ENCODE data around the gene CDH4. TPM values are rescaled to one million over a fixed set of nuclear protein-coding genes. Genes with fewer than 3 reads are reported as not detected.

CDH4 gene
- total RNA-seq, 1 donor from 2014 or later, result 0.06 TPM

DNA sequence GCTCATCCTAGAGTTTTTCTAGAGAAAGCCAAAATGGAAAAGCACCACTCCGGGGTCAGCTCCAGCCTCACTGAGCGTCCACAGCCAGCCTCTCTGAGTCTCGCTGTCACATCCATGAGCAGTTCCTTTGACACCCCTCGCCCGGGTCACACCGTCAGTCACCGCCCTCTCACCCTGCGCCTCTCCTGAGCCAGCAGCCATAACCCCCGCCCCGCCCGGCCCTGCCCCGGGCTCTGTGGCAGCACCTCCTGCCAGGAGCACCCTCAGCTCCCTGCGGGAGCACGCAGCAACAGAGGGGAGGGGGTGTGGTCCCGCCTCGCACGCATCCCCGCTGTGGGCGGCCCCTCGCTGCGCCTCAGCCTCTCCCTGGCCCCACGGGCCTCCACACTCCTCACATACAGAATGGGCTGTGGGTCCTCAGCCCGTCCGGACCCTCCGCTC is 545.9 kb downstream of the CDH4 start:
- intact Hi-C loops (cut with DNase I), result no loop called here
- Histone ChIP-seq H3K9me3 (no peaks in the 10 kb centered on the region), H3K27ac (no peak overlapping the region), H3K27me3 (ENCODE audit: low read depth) (peaks cover 31% of the 10 kb centered on the region), H3K4me3 (no peak overlapping the region), H3K36me3 (no peaks in the 10 kb centered on the region), H3K4me1 (no peaks in the 10 kb centered on the region)
- ATAC-seq (no peak), DNase-seq (peak; percentile 28)
- TF ChIP-seq, protein P1, sequence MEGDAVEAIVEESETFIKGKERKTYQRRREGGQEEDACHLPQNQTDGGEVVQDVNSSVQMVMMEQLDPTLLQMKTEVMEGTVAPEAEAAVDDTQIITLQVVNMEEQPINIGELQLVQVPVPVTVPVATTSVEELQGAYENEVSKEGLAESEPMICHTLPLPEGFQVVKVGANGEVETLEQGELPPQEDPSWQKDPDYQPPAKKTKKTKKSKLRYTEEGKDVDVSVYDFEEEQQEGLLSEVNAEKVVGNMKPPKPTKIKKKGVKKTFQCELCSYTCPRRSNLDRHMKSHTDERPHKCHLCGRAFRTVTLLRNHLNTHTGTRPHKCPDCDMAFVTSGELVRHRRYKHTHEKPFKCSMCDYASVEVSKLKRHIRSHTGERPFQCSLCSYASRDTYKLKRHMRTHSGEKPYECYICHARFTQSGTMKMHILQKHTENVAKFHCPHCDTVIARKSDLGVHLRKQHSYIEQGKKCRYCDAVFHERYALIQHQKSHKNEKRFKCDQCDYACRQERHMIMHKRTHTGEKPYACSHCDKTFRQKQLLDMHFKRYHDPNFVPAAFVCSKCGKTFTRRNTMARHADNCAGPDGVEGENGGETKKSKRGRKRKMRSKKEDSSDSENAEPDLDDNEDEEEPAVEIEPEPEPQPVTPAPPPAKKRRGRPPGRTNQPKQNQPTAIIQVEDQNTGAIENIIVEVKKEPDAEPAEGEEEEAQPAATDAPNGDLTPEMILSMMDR (IDR thresholded peaks at IDR 0.05), result no peak

- Histone ChIP-seq H3K4me3 (no peak overlapping the region), H3K27ac (no peak overlapping the region), H3K36me3 (no peaks in the 10 kb centered on the region), H3K9me3 (no peaks in the 10 kb centered on the region), H3K27me3 (ENCODE audit: low read depth) (peaks cover 34% of the 10 kb centered on the region), H3K4me1 (no peaks in the 10 kb centered on the region)
- TF ChIP-seq, protein P1 (IDR thresholded peaks at IDR 0.05), result no peak
- ATAC-seq (no peak), DNase-seq (no peak)
- intact Hi-C loops (cut with DNase I), result no loop called here
Measured at GRCh38 chr20:61798632-61799031, 546.6 kb downstream of the CDH4 start.

- Histone ChIP-seq H3K27me3 (ENCODE audit: low read depth) (peaks cover 34% of the 10 kb centered on the region), H3K36me3 (no peaks in the 10 kb centered on the region), H3K4me3 (no peak overlapping the region), H3K9me3 (no peaks in the 10 kb centered on the region), H3K4me1 (no peaks in the 10 kb centered on the region), H3K27ac (no peak overlapping the region)
- intact Hi-C loops (cut with DNase I), result no loop called here
- DNase-seq, result peak; percentile 20
- TF ChIP-seq, protein P1 (IDR thresholded peaks at IDR 0.05), result no peak
- no peak for ATAC-seq
Measured at GRCh38 chr20:61799394-61799923, 547.4 kb downstream of the CDH4 start.

- DNase-seq (peak; percentile 35), ATAC-seq (no peak)
- Histone ChIP-seq H3K36me3 (no peaks in the 10 kb centered on the region), H3K27ac (no peak overlapping the region), H3K9me3 (no peaks in the 10 kb centered on the region), H3K4me3 (no peak overlapping the region), H3K27me3 (ENCODE audit: low read depth) (peaks cover 37% of the 10 kb centered on the region), H3K4me1 (no peaks in the 10 kb centered on the region)
- intact Hi-C loops (cut with DNase I), result no loop called here
- TF ChIP-seq, protein P1 (IDR thresholded peaks at IDR 0.05), result no peak
Measured at GRCh38 chr20:61799928-61800327, 547.9 kb downstream of the CDH4 start.

- Histone ChIP-seq H3K27me3 (ENCODE audit: low read depth) (peaks cover 43% of the 10 kb centered on the region), H3K4me3 (no peak overlapping the region), H3K36me3 (no peaks in the 10 kb centered on the region), H3K4me1 (no peaks in the 10 kb centered on the region), H3K27ac (no peak overlapping the region), H3K9me3 (no peaks in the 10 kb centered on the region)
- ATAC-seq (no peak), DNase-seq (peak; percentile 37)
- intact Hi-C loops (cut with DNase I), result no loop called here
- TF ChIP-seq, protein P1 (IDR thresholded peaks at IDR 0.05), result no peak
Measured at GRCh38 chr20:61800359-61801064, 548.5 kb downstream of the CDH4 start.
